ENCODE results near the gene POU2AF1.

GRCh38 chr11:111417011-111417765 lies 38.1 kb upstream of the POU2AF1 start:
- TF ChIP-seq POLR2AphosphoS5 (IDR thresholded peaks at IDR 0.05) (no peak), CTCF (IDR thresholded peaks at IDR 0.05) (no peak), POLR2A (IDR thresholded peaks at IDR 0.05) (no peak), EP300 (IDR thresholded peaks at IDR 0.05; ENCODE audit: low read depth) (no peak)
